PFSK-1 (cell line): ENCODE data around the gene FRMD8.

Source experiments
- FOXP2 ChIP-seq: optimal IDR thresholded peaks from 2 replicates; pipeline ENCODE3; 2011; ENCODE audit warnings: borderline replicate concordance, control low read depth, inconsistent platforms; ENCODE audit not compliant: insufficient read depth; ENCODE audit errors: extremely low read length, extremely low read depth
- POLR2AphosphoS5 ChIP-seq: IDR thresholded peaks from 2 replicates; pipeline ENCODE4 v1.6.1; 2012; ENCODE audit warnings: low read depth, mild to moderate bottlenecking, control low read depth, low read length, moderate library complexity
- SIN3A ChIP-seq: IDR thresholded peaks from 2 replicates; pipeline ENCODE4 v1.6.1; 2012; ENCODE audit warnings: mild to moderate bottlenecking, low read length, moderate library complexity, borderline replicate concordance; ENCODE audit not compliant: insufficient read depth
- TAF1 ChIP-seq: IDR thresholded peaks from 2 replicates; pipeline ENCODE4 v1.6.1; 2012; ENCODE audit warnings: low read length, control low read depth, borderline replicate concordance; ENCODE audit not compliant: insufficient read depth
- TF ChIP-seq, protein P1 (sequence below), 2 experiments: IDR thresholded peaks; 2 replicates each; pipeline versions ENCODE4 v1.6.1 to v1.8.0; 2011 to 2012; ENCODE audit warnings: low read depth in 2 of 2, low read length in 2 of 2, control low read depth in 1 of 2, inconsistent platforms in 1 of 2, mild to moderate bottlenecking in 1 of 2, moderate library complexity in 1 of 2; ENCODE audit not compliant: insufficient read depth in 1 of 2

DNA sequence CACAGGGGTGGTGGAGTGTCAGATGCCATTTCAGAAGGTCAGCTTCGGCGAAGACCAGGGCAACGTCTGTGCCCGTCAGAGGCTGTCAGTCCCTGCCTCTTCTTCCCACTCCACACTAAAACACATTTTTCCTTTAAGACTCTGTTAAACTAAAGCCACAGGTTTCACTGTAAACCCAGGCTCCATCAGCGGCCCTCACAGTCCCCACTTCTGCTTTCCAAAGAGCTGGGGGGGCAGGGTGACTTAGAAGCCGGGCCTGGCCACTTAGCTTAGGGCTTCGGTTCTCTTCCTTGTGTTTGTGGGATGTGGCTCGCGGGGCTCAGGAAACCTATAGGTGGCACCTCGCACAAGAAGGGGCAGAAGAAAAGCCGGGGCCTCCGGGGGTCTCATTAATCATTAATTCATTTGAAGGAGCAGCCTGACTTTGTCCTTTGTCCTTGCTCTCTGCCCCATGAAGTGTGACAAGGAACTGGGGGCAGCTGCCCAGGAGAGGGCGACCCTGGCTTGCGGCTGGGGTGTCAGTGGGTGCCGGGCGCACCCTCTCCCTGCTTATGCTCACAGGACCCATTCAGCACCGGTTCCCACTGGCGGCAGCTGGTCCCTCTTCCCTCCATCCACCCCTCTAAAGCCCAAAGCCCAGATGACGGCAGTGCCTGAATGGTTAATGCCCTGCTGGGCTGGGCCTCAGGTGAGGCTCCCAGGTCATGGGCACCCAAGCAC, 8.1 kb upstream of the FRMD8 start:
- TF ChIP-seq POLR2AphosphoS5, result no peak
- TF ChIP-seq, protein P1, sequence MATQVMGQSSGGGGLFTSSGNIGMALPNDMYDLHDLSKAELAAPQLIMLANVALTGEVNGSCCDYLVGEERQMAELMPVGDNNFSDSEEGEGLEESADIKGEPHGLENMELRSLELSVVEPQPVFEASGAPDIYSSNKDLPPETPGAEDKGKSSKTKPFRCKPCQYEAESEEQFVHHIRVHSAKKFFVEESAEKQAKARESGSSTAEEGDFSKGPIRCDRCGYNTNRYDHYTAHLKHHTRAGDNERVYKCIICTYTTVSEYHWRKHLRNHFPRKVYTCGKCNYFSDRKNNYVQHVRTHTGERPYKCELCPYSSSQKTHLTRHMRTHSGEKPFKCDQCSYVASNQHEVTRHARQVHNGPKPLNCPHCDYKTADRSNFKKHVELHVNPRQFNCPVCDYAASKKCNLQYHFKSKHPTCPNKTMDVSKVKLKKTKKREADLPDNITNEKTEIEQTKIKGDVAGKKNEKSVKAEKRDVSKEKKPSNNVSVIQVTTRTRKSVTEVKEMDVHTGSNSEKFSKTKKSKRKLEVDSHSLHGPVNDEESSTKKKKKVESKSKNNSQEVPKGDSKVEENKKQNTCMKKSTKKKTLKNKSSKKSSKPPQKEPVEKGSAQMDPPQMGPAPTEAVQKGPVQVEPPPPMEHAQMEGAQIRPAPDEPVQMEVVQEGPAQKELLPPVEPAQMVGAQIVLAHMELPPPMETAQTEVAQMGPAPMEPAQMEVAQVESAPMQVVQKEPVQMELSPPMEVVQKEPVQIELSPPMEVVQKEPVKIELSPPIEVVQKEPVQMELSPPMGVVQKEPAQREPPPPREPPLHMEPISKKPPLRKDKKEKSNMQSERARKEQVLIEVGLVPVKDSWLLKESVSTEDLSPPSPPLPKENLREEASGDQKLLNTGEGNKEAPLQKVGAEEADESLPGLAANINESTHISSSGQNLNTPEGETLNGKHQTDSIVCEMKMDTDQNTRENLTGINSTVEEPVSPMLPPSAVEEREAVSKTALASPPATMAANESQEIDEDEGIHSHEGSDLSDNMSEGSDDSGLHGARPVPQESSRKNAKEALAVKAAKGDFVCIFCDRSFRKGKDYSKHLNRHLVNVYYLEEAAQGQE (IDR thresholded peaks at IDR 0.05; ENCODE audit: insufficient read depth in 1 of 2, low read depth in 2 of 2, low read length in 2 of 2), result no peak
- no peak for TF ChIP-seq TAF1
- no peak for TF ChIP-seq SIN3A
- TF ChIP-seq FOXP2, result no peak
